Neural cell (in vitro differentiated cells): Measurements from ENCODE around the gene MGAT5. TPM values are rescaled to one million over a fixed set of nuclear protein-coding genes. Genes with fewer than 3 reads are reported as not detected.

Experiments
- H2AFZ ChIP-seq: fragments of 200-600, 300-800 bp; sonication (generic), shearing (Covaris generic); 2 replicates; pipeline ENCODE4 v1.6.0; 2014; ENCODE audit warnings: low read depth, mild to moderate bottlenecking, antibody characterized with exemption, low read length, moderate library complexity
- H3F3A ChIP-seq: fragments of 200-600 bp; shearing (Covaris generic); 2 replicates; pipeline ENCODE4 v1.6.1; 2016; ENCODE audit warnings: mild to moderate bottlenecking, moderate library complexity, mixed read lengths, antibody characterized with exemption, low read length; ENCODE audit not compliant: insufficient read depth, poor library complexity, severe bottlenecking
- H3K27ac ChIP-seq: fragments of 200-600, 300-800 bp; sonication (generic), shearing (Covaris generic); 2 replicates; pipeline ENCODE4 v1.5.1; 2014; ENCODE audit warnings: mild to moderate bottlenecking, low read length, moderate library complexity
- H3K27me3 ChIP-seq: fragments of 300-800, 200-600 bp; sonication (generic), shearing (Covaris generic); 2 replicates; pipeline ENCODE4 v1.6.0; 2014; ENCODE audit warnings: mild to moderate bottlenecking, low read depth, low read length, moderate library complexity; ENCODE audit not compliant: insufficient read depth
- H3K36me3 ChIP-seq: fragments of 300-800, 200-600 bp; sonication (generic), shearing (Covaris generic); 2 replicates; pipeline ENCODE4 v1.5.1; 2014; ENCODE audit warnings: mild to moderate bottlenecking, antibody characterized with exemption, low read length, moderate library complexity; ENCODE audit not compliant: insufficient read depth
- H3K4me2 ChIP-seq: fragments of 300-800, 200-600 bp; sonication (generic), shearing (Covaris generic); 2 replicates; pipeline ENCODE4 v1.6.0; 2014; ENCODE audit warnings: mild to moderate bottlenecking, low read length
- H3K4me3 ChIP-seq: fragments of 300-800, 200-600 bp; sonication (generic), shearing (Covaris generic); 2 replicates; pipeline ENCODE4 v1.5.1; 2014; ENCODE audit warnings: mild to moderate bottlenecking, low read length, moderate library complexity
- H3K79me2 ChIP-seq: fragments of 200-600 bp; shearing (Covaris generic); replicated peaks from 2 replicates; pipeline ENCODE4 v1.6.0; 2014; ENCODE audit warnings: mild to moderate bottlenecking, low read length, moderate library complexity; ENCODE audit not compliant: insufficient read depth
- H3K9ac ChIP-seq: fragments of 300-800, 200-600 bp; sonication (generic), shearing (Covaris generic); 2 replicates; pipeline ENCODE4 v1.6.1; 2016; ENCODE audit warnings: mild to moderate bottlenecking, low read length, mixed read lengths
- H3K9me2 ChIP-seq: fragments of 200-600 bp; shearing (Covaris generic); 2 replicates; pipeline ENCODE4 v1.6.1; 2016; ENCODE audit warnings: mild to moderate bottlenecking, low read length, mixed read lengths; ENCODE audit not compliant: insufficient read depth
- H3K9me3 ChIP-seq: fragments of 200-600, 300-800 bp; sonication (generic), shearing (Covaris generic); 2 replicates; pipeline ENCODE4 v1.6.1; 2016; ENCODE audit warnings: mild to moderate bottlenecking, mixed run types, low read length, moderate library complexity, mixed read lengths
- H4K20me1 ChIP-seq: fragments of 200-600 bp; shearing (Covaris generic); 2 replicates; pipeline ENCODE4 v1.6.1; 2016; ENCODE audit warnings: mild to moderate bottlenecking, mixed run types; ENCODE audit not compliant: insufficient read depth
- EP300 ChIP-seq: fragments of 450-650 bp; conservative IDR thresholded peaks from 2 replicates; pipeline ENCODE4 v1.6.1; 2014; ENCODE audit warnings: antibody characterized with exemption, mild to moderate bottlenecking, moderate library complexity; ENCODE audit not compliant: poor library complexity, severe bottlenecking
- EZH2 ChIP-seq: fragments of 200-600, 300-800 bp; shearing (Covaris generic), sonication (generic); IDR thresholded peaks from 2 replicates; pipeline ENCODE4 v1.6.1; 2014; ENCODE audit warnings: antibody characterized with exemption, low read length, borderline replicate concordance, mild to moderate bottlenecking; ENCODE audit not compliant: insufficient read depth, poor library complexity, severe bottlenecking
- MXI1 ChIP-seq: fragments of 450-650 bp; conservative IDR thresholded peaks from 2 replicates; pipeline ENCODE4 v1.6.1; 2014; ENCODE audit warnings: antibody characterized with exemption, mild to moderate bottlenecking; ENCODE audit not compliant: poor library complexity, severe bottlenecking
- POLR2AphosphoS5 ChIP-seq: IDR thresholded peaks from 2 replicates; pipeline ENCODE4 v1.6.1; 2012
- RAD21 ChIP-seq: fragments of 450-650 bp; conservative IDR thresholded peaks from 2 replicates; pipeline ENCODE4 v1.6.1; 2014; ENCODE audit warnings: antibody characterized with exemption, mild to moderate bottlenecking, moderate library complexity
- SMC3 ChIP-seq: fragments of 450-650 bp; conservative IDR thresholded peaks from 2 replicates; pipeline ENCODE4 v1.6.1; 2014; ENCODE audit warnings: antibody characterized with exemption, mild to moderate bottlenecking, moderate library complexity; ENCODE audit not compliant: poor library complexity
- TAF1 ChIP-seq: IDR thresholded peaks from 2 replicates; pipeline ENCODE4 v1.6.1; 2012; ENCODE audit warnings: low read depth
- polyA plus RNA-seq: library from polyadenylated mRNA; depleted of rRNA; stranded (reverse); fragments of >200 nt; gene quantifications from 2 replicates; pipeline ENCODE4 v1.2.3, GENCODE V29; 2014
- TF ChIP-seq, protein P1 (sequence below): IDR thresholded peaks from 2 replicates; pipeline ENCODE4 v1.6.1; 2012; ENCODE audit warnings: borderline replicate concordance
- TF ChIP-seq, protein P2 (sequence below): fragments of 450-650 bp; IDR thresholded peaks from 2 replicates; pipeline ENCODE4 v1.5.1; 2014; ENCODE audit warnings: antibody characterized with exemption, mild to moderate bottlenecking, moderate library complexity; ENCODE audit not compliant: poor library complexity, severe bottlenecking

The MGAT5 gene
- polyA plus RNA-seq, 1 donor from 2014 or later: 40.9 TPM

DNA sequence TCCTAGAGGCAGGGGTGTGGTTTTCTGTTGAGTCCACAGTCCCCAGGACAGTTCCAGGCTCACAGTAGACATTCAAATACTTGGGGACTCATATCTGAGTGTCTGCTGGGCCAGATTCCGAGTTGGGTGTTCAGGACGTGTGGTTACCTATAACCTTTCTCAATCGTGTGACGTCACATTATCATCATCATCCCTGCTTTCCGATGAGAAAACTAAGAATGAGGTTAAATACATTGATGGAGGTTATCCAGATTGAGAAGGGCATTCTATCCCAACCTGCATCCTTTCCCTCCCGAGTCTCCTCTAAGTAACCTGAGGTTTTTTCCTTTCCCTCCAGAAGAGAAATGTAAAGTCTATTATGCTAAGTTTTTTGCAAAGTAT, 204.6 kb downstream of the MGAT5 start:
- no peaks in the 10 kb centered on the region for H3K36me3 ChIP-seq
- no peaks in the 10 kb centered on the region for H3K27me3 ChIP-seq
- H4K20me1 ChIP-seq: no peaks in the 10 kb centered on the region
- no peaks in the 10 kb centered on the region for H3K9me3 ChIP-seq
- H3K4me2 ChIP-seq: no peak overlapping the region
- H3K79me2 ChIP-seq: no peaks in the 10 kb centered on the region
- H3K9me2 ChIP-seq: no peaks in the 10 kb centered on the region
- no peak overlapping the region for H3K9ac ChIP-seq
- no peak overlapping the region for H2AFZ ChIP-seq
- H3F3A ChIP-seq: no peaks in the 10 kb centered on the region
- H3K27ac ChIP-seq: no peak overlapping the region
- no peak for TF ChIP-seq TAF1
- no peak for TF ChIP-seq EZH2
- TF ChIP-seq MXI1: no peak
- H3K4me3 ChIP-seq: no peak overlapping the region

DNA sequence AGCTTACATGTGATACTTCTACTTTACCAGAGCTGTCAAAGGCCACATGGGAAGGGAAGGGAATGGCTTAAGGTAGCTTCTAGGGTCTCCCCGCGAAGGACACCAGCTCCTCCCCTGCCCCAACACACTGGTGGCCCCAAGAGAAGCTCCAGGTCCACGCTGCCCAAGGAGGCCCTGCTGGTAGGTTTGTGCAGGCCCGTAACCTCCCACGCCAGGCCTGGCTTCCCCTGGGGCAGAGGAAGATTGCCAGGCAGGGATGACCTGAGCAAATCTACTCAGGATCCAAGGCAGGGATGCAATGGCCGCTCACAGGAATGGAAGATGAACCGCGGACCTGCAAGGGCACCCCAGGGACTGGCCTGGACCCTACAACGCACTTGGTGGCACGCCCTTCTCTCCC, 205.1 kb downstream of the MGAT5 start:
- Histone ChIP-seq H3K36me3 (no peaks in the 10 kb centered on the region), H3K9me2 (no peaks in the 10 kb centered on the region), H3K9ac (no peak overlapping the region), H2AFZ (no peak overlapping the region), H3K27me3 (no peaks in the 10 kb centered on the region), H3K4me2 (no peak overlapping the region), H4K20me1 (no peaks in the 10 kb centered on the region), H3F3A (no peaks in the 10 kb centered on the region), H3K4me3 (no peak overlapping the region), H3K79me2 (no peaks in the 10 kb centered on the region), H3K9me3 (no peaks in the 10 kb centered on the region), H3K27ac (no peak overlapping the region)
- TF ChIP-seq MXI1: no peak
- no peak for TF ChIP-seq RAD21
- TF ChIP-seq TAF1: no peak
- TF ChIP-seq POLR2AphosphoS5: no peak

DNA sequence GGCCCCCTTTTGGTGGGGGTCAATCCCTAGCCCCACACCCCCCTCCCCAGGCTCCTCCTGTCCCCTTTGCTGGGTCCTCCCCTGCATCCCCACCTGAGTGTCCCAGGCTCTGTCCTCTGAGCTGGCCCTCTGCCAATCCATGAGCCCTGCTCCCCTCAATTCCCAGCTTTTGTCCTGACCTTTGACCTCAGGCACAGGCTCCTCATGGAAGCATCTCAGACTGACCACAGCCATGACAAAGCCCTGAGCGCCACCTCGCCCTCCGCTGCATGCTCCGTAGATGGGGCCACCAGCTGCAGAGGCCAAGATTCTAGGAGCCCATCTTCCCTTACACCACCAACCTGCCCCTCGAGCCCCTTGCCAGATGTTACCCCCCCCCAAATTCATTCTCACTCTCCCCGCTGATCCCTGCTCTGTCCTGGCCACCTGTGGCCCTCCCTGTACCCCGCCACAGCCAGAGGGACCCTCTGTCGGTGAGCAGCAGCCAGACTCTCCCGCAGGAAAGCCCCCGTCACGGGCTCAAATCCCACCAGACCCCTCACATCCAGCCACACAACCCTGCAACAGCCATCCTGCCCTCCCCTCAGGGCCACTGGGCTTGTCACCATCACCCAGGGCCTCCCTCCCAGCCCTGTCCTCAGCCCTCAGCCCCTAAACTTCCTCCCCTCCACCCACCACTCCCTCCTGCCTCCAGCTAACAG, 206.0 kb downstream of the MGAT5 start:
- Histone ChIP-seq H3K9ac (no peak overlapping the region), H2AFZ (no peak overlapping the region), H3F3A (no peaks in the 10 kb centered on the region), H3K9me2 (no peaks in the 10 kb centered on the region), H3K27me3 (no peaks in the 10 kb centered on the region), H3K27ac (no peak overlapping the region), H3K4me2 (no peak overlapping the region), H3K9me3 (no peaks in the 10 kb centered on the region), H3K36me3 (no peaks in the 10 kb centered on the region), H4K20me1 (no peaks in the 10 kb centered on the region), H3K4me3 (no peak overlapping the region), H3K79me2 (no peaks in the 10 kb centered on the region)
- TF ChIP-seq, protein P1, sequence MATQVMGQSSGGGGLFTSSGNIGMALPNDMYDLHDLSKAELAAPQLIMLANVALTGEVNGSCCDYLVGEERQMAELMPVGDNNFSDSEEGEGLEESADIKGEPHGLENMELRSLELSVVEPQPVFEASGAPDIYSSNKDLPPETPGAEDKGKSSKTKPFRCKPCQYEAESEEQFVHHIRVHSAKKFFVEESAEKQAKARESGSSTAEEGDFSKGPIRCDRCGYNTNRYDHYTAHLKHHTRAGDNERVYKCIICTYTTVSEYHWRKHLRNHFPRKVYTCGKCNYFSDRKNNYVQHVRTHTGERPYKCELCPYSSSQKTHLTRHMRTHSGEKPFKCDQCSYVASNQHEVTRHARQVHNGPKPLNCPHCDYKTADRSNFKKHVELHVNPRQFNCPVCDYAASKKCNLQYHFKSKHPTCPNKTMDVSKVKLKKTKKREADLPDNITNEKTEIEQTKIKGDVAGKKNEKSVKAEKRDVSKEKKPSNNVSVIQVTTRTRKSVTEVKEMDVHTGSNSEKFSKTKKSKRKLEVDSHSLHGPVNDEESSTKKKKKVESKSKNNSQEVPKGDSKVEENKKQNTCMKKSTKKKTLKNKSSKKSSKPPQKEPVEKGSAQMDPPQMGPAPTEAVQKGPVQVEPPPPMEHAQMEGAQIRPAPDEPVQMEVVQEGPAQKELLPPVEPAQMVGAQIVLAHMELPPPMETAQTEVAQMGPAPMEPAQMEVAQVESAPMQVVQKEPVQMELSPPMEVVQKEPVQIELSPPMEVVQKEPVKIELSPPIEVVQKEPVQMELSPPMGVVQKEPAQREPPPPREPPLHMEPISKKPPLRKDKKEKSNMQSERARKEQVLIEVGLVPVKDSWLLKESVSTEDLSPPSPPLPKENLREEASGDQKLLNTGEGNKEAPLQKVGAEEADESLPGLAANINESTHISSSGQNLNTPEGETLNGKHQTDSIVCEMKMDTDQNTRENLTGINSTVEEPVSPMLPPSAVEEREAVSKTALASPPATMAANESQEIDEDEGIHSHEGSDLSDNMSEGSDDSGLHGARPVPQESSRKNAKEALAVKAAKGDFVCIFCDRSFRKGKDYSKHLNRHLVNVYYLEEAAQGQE: no peak
- TF ChIP-seq POLR2AphosphoS5 (no peak), EP300 (no peak), EZH2 (no peak), SMC3 (no peak), MXI1 (no peak), RAD21 (no peak), TAF1 (no peak)
- TF ChIP-seq, protein P2, sequence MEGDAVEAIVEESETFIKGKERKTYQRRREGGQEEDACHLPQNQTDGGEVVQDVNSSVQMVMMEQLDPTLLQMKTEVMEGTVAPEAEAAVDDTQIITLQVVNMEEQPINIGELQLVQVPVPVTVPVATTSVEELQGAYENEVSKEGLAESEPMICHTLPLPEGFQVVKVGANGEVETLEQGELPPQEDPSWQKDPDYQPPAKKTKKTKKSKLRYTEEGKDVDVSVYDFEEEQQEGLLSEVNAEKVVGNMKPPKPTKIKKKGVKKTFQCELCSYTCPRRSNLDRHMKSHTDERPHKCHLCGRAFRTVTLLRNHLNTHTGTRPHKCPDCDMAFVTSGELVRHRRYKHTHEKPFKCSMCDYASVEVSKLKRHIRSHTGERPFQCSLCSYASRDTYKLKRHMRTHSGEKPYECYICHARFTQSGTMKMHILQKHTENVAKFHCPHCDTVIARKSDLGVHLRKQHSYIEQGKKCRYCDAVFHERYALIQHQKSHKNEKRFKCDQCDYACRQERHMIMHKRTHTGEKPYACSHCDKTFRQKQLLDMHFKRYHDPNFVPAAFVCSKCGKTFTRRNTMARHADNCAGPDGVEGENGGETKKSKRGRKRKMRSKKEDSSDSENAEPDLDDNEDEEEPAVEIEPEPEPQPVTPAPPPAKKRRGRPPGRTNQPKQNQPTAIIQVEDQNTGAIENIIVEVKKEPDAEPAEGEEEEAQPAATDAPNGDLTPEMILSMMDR: no peak
